ENCODE measurements around the gene CRKL. TPM values are rescaled to one million over a fixed set of nuclear protein-coding genes. Genes with fewer than 3 reads are reported as not detected.
"Not testable (repeated sequence)": the region's sequence is repeated elsewhere in the genome, so short reads cannot be mapped to it uniquely, and the experiment has no call there.

Gene CRKL
- total and polyA plus RNA-seq, 4 donors, result 55.2 to 88.0 (median 64.6) TPM

- Histone ChIP-seq H3K9me3 (ENCODE audit: control insufficient read depth, insufficient read depth, low read length) (no peaks in the 10 kb centered on the region), H3K4me1 (ENCODE audit: control insufficient read depth, insufficient read depth, low read length) (no peaks in the 10 kb centered on the region), H3K36me3 (ENCODE audit: control insufficient read depth, insufficient read depth, low read length) (peaks cover 8% of the 10 kb centered on the region), H3K27me3 (ENCODE audit: control insufficient read depth, insufficient read depth, low read length) (no peaks in the 10 kb centered on the region), H3K4me3 (ENCODE audit: low read depth, low read length) (no peak overlapping the region), H3K27ac (ENCODE audit: low read depth, low read length) (no peak overlapping the region)
- no peak for DNase-seq (ENCODE audit: low read depth in 4 of 6, low spot score in 6 of 6)
- WGBS (ENCODE audit: insufficient coverage), result no CpG with 5 or more reads among the region's 1 CpG
These were observed 12.8 kb downstream of the CRKL start for GRCh38 chr22:20930004-20930403.

- H3K4me1 ChIP-seq (ENCODE audit: control insufficient read depth, insufficient read depth, low read length); DNase-seq (ENCODE audit: low read depth in 4 of 6, low spot score in 6 of 6); H3K9me3 ChIP-seq (ENCODE audit: control insufficient read depth, insufficient read depth, low read length); H3K4me3 ChIP-seq (ENCODE audit: low read depth, low read length); H3K27ac ChIP-seq (ENCODE audit: low read depth, low read length); H3K27me3 ChIP-seq (ENCODE audit: control insufficient read depth, insufficient read depth, low read length): not testable (repeated sequence)
- peaks cover 12% of the 10 kb centered on the region for H3K36me3 ChIP-seq (ENCODE audit: control insufficient read depth, insufficient read depth, low read length)
- no CpG with 5 or more reads among the region's 12 CpGs for WGBS (ENCODE audit: insufficient coverage)
These were observed 13.2 kb downstream of the CRKL start for GRCh38 chr22:20930435-20930834.

- no peaks in the 10 kb centered on the region for H3K27me3 ChIP-seq (ENCODE audit: control insufficient read depth, insufficient read depth, low read length)
- H3K9me3 ChIP-seq (ENCODE audit: control insufficient read depth, insufficient read depth, low read length), result no peaks in the 10 kb centered on the region
- WGBS (ENCODE audit: insufficient coverage), result no CpG with 5 or more reads among the region's 4 CpGs
- H3K36me3 ChIP-seq (ENCODE audit: control insufficient read depth, insufficient read depth, low read length), result peaks cover 18% of the 10 kb centered on the region
- no peak overlapping the region for H3K27ac ChIP-seq (ENCODE audit: low read depth, low read length)
- no peak overlapping the region for H3K4me3 ChIP-seq (ENCODE audit: low read depth, low read length)
- peak in 1 of 6 donors; percentile 12 for DNase-seq (ENCODE audit: low read depth in 4 of 6, low spot score in 6 of 6)
- H3K4me1 ChIP-seq (ENCODE audit: control insufficient read depth, insufficient read depth, low read length), result no peaks in the 10 kb centered on the region
These were observed 14.0 kb downstream of the CRKL start for GRCh38 chr22:20931126-20931654.

GRCh38 chr22:20933910-20934309 is 16.7 kb downstream of the CRKL start:
- no peak overlapping the region for H3K4me3 ChIP-seq (ENCODE audit: low read depth, low read length)
- peaks cover 7% of the 10 kb centered on the region for H3K4me1 ChIP-seq (ENCODE audit: control insufficient read depth, insufficient read depth, low read length)
- 96% methylated on average over 4 of the region's 7 CpGs for WGBS (ENCODE audit: insufficient coverage)
- no peak for DNase-seq (ENCODE audit: low read depth in 4 of 6, low spot score in 6 of 6)
- H3K36me3 ChIP-seq (ENCODE audit: control insufficient read depth, insufficient read depth, low read length), result peaks cover 28% of the 10 kb centered on the region
- H3K27ac ChIP-seq (ENCODE audit: low read depth, low read length), result no peak overlapping the region
- H3K27me3 ChIP-seq (ENCODE audit: control insufficient read depth, insufficient read depth, low read length), result no peaks in the 10 kb centered on the region
- no peaks in the 10 kb centered on the region for H3K9me3 ChIP-seq (ENCODE audit: control insufficient read depth, insufficient read depth, low read length)

GRCh38 chr22:20935049-20935448 is 17.8 kb downstream of the CRKL start:
- WGBS (ENCODE audit: insufficient coverage), result 96% methylated on average over 3 of the region's 9 CpGs
- not testable (repeated sequence) for H3K4me3 ChIP-seq (ENCODE audit: low read depth, low read length); DNase-seq (ENCODE audit: low read depth in 4 of 6, low spot score in 6 of 6); H3K9me3 ChIP-seq (ENCODE audit: control insufficient read depth, insufficient read depth, low read length); H3K27me3 ChIP-seq (ENCODE audit: control insufficient read depth, insufficient read depth, low read length); H3K4me1 ChIP-seq (ENCODE audit: control insufficient read depth, insufficient read depth, low read length); H3K27ac ChIP-seq (ENCODE audit: low read depth, low read length)
- peaks cover 28% of the 10 kb centered on the region for H3K36me3 ChIP-seq (ENCODE audit: control insufficient read depth, insufficient read depth, low read length)

- DNase-seq (ENCODE audit: low read depth in 4 of 6, low spot score in 6 of 6); H3K4me3 ChIP-seq (ENCODE audit: low read depth, low read length); H3K27ac ChIP-seq (ENCODE audit: low read depth, low read length); H3K4me1 ChIP-seq (ENCODE audit: control insufficient read depth, insufficient read depth, low read length); H3K27me3 ChIP-seq (ENCODE audit: control insufficient read depth, insufficient read depth, low read length); H3K9me3 ChIP-seq (ENCODE audit: control insufficient read depth, insufficient read depth, low read length): not testable (repeated sequence)
- peaks cover 28% of the 10 kb centered on the region for H3K36me3 ChIP-seq (ENCODE audit: control insufficient read depth, insufficient read depth, low read length)
- 96% methylated on average over 9 of the region's 11 CpGs for WGBS (ENCODE audit: insufficient coverage)
These were observed 18.8 kb downstream of the CRKL start for GRCh38 chr22:20935780-20936539.

- 92% methylated on average over 8 of the region's 12 CpGs for WGBS (ENCODE audit: insufficient coverage)
- no peaks in the 10 kb centered on the region for H3K27me3 ChIP-seq (ENCODE audit: control insufficient read depth, insufficient read depth, low read length)
- no peaks in the 10 kb centered on the region for H3K9me3 ChIP-seq (ENCODE audit: control insufficient read depth, insufficient read depth, low read length)
- DNase-seq (ENCODE audit: low read depth in 4 of 6, low spot score in 6 of 6), result no peak
- H3K36me3 ChIP-seq (ENCODE audit: control insufficient read depth, insufficient read depth, low read length), result peaks cover 28% of the 10 kb centered on the region
- no peak overlapping the region for H3K27ac ChIP-seq (ENCODE audit: low read depth, low read length)
- H3K4me3 ChIP-seq (ENCODE audit: low read depth, low read length), result no peak overlapping the region
- H3K4me1 ChIP-seq (ENCODE audit: control insufficient read depth, insufficient read depth, low read length), result peaks cover 10% of the 10 kb centered on the region
These were observed 20.0 kb downstream of the CRKL start for GRCh38 chr22:20937031-20937793.

- peaks cover 28% of the 10 kb centered on the region for H3K36me3 ChIP-seq (ENCODE audit: control insufficient read depth, insufficient read depth, low read length)
- peaks cover 10% of the 10 kb centered on the region for H3K4me1 ChIP-seq (ENCODE audit: control insufficient read depth, insufficient read depth, low read length)
- 50% methylated on average over 1 of the region's 8 CpGs for WGBS (ENCODE audit: insufficient coverage)
- H3K9me3 ChIP-seq (ENCODE audit: control insufficient read depth, insufficient read depth, low read length), result no peaks in the 10 kb centered on the region
- no peaks in the 10 kb centered on the region for H3K27me3 ChIP-seq (ENCODE audit: control insufficient read depth, insufficient read depth, low read length)
- H3K4me3 ChIP-seq (ENCODE audit: low read depth, low read length), result no peak overlapping the region
- H3K27ac ChIP-seq (ENCODE audit: low read depth, low read length), result no peak overlapping the region
- peak in 1 of 6 donors; percentile 56 for DNase-seq (ENCODE audit: low read depth in 4 of 6, low spot score in 6 of 6)
These were observed 20.8 kb downstream of the CRKL start for GRCh38 chr22:20937794-20938671.

- DNase-seq (ENCODE audit: low read depth in 4 of 6, low spot score in 6 of 6); H3K27me3 ChIP-seq (ENCODE audit: control insufficient read depth, insufficient read depth, low read length); H3K4me3 ChIP-seq (ENCODE audit: low read depth, low read length); H3K4me1 ChIP-seq (ENCODE audit: control insufficient read depth, insufficient read depth, low read length); H3K9me3 ChIP-seq (ENCODE audit: control insufficient read depth, insufficient read depth, low read length); H3K27ac ChIP-seq (ENCODE audit: low read depth, low read length): not testable (repeated sequence)
- 90% methylated on average over 5 of the region's 14 CpGs for WGBS (ENCODE audit: insufficient coverage)
- H3K36me3 ChIP-seq (ENCODE audit: control insufficient read depth, insufficient read depth, low read length), result peaks cover 24% of the 10 kb centered on the region
These were observed 22.4 kb downstream of the CRKL start for GRCh38 chr22:20939457-20940185.
